Left ventricle myocardium inferior (tissue), 1 donor: ENCODE results near the gene CHD6. TPM values are rescaled to one million over a fixed set of nuclear protein-coding genes. Genes with fewer than 3 reads are reported as not detected.

Experiments
- DNase-seq: peaks from one replicate; pipeline ENCODE4 v3.0.0-alpha.2; 2020
- H3K27ac ChIP-seq: fragments of 200-600 bp; replicated peaks from 2 replicates; pipeline ENCODE4 v1.8.0; 2021
- H3K27me3 ChIP-seq: fragments of 200-600 bp; 2 replicates; pipeline ENCODE4 v1.8.0; 2021; ENCODE audit warnings: low read depth
- H3K36me3 ChIP-seq: fragments of 200-600 bp; 2 replicates; pipeline ENCODE4 v1.8.0; 2021
- H3K4me1 ChIP-seq: fragments of 200-600 bp; 2 replicates; pipeline ENCODE4 v1.8.0; 2021
- H3K4me3 ChIP-seq: fragments of 200-600 bp; 2 replicates; pipeline ENCODE4 v1.8.0; 2021; ENCODE audit warnings: mild to moderate bottlenecking, moderate library complexity
- H3K9me3 ChIP-seq: fragments of 200-600 bp; replicated peaks from 2 replicates; pipeline ENCODE4 v1.8.0; 2021
- intact Hi-C: fragments of 100-400 bp; cut with micrococcal nuclease; formaldehyde crosslinking; loops from one replicate; pipeline ENCODE4 v1.11.0; 2022
- total RNA-seq: library from RNA; stranded (reverse); fragmentation: NEBNext Ultra II Directional; extraction: Animal tissue kit (Norgen Biotek cat#: 25700); gene quantifications from one replicate; pipeline ENCODE4 v1.2.1, GENCODE V29; 2021
- TF ChIP-seq, protein P1 (sequence below): fragments of 200-600 bp; IDR thresholded peaks from 2 replicates; pipeline ENCODE4 v1.8.0; 2021; ENCODE audit warnings: antibody characterized with exemption, mild to moderate bottlenecking, borderline replicate concordance
- donor health status: DM: no; HTN: yes; CAD: no; lungs with severe emphysema.

CHD6 gene
- total RNA-seq, 1 donor from 2014 or later = 38.9 TPM

DNA sequence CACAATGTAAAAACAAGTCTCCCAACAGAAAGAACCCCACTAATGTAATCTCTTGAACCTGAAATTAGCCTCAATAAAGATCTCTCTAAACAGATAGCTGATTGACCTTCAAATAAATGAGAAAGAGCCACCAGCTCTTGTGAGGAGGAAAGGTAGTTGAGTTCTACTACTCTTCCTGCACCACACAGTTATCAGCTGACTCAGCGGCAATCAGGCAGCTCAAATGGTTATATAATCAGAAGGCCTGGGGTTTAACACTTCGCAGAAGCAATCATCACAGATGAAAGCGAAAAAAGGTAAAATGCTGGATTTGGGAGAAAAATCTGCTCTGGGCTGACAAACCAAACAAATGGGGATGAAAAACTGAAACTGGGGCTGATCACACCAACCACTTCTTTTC, 91.8 kb downstream of the CHD6 start:
- Histone ChIP-seq H3K36me3 (peaks cover under 1% of the 10 kb centered on the region), H3K27me3 (no peaks in the 10 kb centered on the region), H3K27ac (peak overlapping the region; percentile 32), H3K9me3 (no peaks in the 10 kb centered on the region), H3K4me3 (no peak overlapping the region), H3K4me1 (peaks cover 35% of the 10 kb centered on the region)
- intact Hi-C loops = loop anchor here (10.0 kb wide), 1 partner anchor 78 kb away; no protein-coding TSS in a partner anchor
- TF ChIP-seq, protein P1, sequence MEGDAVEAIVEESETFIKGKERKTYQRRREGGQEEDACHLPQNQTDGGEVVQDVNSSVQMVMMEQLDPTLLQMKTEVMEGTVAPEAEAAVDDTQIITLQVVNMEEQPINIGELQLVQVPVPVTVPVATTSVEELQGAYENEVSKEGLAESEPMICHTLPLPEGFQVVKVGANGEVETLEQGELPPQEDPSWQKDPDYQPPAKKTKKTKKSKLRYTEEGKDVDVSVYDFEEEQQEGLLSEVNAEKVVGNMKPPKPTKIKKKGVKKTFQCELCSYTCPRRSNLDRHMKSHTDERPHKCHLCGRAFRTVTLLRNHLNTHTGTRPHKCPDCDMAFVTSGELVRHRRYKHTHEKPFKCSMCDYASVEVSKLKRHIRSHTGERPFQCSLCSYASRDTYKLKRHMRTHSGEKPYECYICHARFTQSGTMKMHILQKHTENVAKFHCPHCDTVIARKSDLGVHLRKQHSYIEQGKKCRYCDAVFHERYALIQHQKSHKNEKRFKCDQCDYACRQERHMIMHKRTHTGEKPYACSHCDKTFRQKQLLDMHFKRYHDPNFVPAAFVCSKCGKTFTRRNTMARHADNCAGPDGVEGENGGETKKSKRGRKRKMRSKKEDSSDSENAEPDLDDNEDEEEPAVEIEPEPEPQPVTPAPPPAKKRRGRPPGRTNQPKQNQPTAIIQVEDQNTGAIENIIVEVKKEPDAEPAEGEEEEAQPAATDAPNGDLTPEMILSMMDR = no peak
- no peak for DNase-seq

DNA sequence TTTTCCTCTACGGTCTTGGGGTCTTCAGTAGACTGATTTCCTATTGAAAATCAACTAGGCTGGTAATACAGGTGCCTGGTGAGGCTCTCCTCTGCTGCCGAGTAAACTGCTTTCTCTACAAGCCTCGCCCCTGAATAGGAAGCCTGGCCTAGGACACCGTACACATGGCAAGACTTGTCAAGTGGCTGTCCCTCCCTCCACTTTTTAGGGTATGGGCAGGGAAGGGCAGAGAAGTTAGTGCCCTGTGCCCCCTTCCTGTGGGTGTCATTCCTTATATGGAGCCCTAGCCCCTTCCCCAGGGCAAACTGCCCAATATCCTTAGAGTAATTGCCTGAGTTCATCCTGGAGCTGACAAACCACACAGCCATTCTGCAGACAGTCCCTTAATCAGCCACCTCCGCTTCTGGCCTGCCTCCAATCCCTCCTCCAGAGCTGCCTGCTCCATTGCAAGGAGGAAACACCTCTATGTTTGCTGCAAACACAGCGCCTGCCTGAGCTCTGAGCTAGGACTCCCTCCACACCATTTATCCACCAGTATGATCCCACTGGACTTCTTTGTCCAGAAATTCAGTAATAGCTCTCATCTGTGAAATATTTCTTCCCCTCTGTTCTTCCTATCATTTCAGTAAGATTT, 93.1 kb downstream of the CHD6 start:
- Histone ChIP-seq H3K4me1 (peaks cover 31% of the 10 kb centered on the region), H3K36me3 (no peaks in the 10 kb centered on the region), H3K27ac (peak overlapping the region; percentile 32), H3K9me3 (no peaks in the 10 kb centered on the region), H3K4me3 (peak overlapping the region; percentile 34), H3K27me3 (no peaks in the 10 kb centered on the region)
- intact Hi-C loops = loop anchor here (10.0 kb wide), 1 partner anchor 80 kb away; no protein-coding TSS in a partner anchor
- TF ChIP-seq, protein P1 = no peak
- DNase-seq = peak; percentile 83

DNA sequence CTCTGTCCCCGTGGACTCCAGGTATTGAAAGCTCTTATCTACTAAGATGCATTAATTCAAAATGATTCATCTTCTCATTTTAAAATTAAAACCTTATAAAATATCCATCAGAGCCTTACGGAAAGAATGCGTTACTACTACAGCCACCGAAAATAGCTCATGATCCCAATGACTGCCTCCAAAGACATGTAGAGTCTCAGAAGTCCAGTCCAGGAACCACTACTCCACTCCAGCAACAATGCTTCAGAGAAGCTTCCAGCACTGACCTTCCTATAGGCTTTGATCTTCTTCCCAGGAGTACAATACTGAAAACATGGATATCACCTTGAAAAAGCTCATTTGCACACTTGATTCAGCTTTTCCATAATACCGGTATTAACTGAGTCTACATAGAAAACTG, 94.3 kb downstream of the CHD6 start:
- H3K36me3 ChIP-seq = no peaks in the 10 kb centered on the region
- no peak for DNase-seq
- no peaks in the 10 kb centered on the region for H3K9me3 ChIP-seq
- peaks cover 26% of the 10 kb centered on the region for H3K4me1 ChIP-seq
- TF ChIP-seq, protein P1 = no peak
- H3K27ac ChIP-seq = no peak overlapping the region
- no peak overlapping the region for H3K4me3 ChIP-seq
- no peaks in the 10 kb centered on the region for H3K27me3 ChIP-seq
- intact Hi-C loops = loop anchor here (10.0 kb wide), 1 partner anchor 81 kb away; no protein-coding TSS in a partner anchor

DNA sequence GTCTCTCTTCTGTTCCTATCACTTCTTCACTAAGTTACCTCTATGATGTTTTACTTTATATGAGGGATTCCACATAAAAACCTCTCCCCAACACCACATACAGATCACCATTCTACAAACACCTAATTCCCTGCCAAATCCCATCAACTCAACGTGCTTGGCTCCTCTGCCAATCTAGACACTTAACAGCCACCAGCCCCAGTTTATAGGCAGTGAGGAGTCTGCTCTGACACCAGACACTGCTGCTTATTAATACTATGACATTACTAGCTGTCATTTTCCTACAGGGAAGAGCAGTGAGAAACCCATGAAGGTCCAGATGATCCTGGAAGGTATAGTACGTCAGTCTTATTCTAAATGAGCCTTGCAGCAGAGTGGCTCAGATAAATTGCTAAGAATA, 104.3 kb downstream of the CHD6 start:
- TF ChIP-seq, protein P1 = no peak
- Histone ChIP-seq H3K4me3 (no peak overlapping the region), H3K27ac (peak overlapping the region; percentile 9), H3K4me1 (peaks cover 64% of the 10 kb centered on the region), H3K36me3 (peaks cover 7% of the 10 kb centered on the region), H3K27me3 (no peaks in the 10 kb centered on the region), H3K9me3 (no peaks in the 10 kb centered on the region)
- no peak for DNase-seq
- intact Hi-C loops = loop anchor here (10.0 kb wide), 1 partner anchor 181 kb away; no protein-coding TSS in a partner anchor

DNA sequence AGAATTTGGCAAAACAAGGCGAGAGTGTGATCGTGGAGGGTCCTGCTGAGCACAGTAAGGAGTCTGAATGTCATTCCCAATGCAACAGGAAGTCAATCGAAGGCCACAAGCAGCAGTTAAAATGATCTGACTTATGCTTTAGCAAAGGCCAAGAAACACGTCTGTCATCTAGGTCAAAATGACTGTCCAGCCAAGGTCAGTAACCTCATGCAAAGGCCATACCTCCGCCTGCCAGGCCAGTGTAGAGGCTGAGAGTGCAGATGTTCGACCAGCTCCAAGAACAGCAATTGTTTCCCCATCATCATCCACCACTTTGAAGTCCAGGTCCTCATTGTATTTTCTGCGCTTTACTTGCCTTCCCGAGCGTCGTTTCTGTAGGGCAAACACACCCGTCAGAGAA, 105.6 kb downstream of the CHD6 start:
- no peak overlapping the region for H3K27ac ChIP-seq
- DNase-seq = no peak
- H3K4me3 ChIP-seq = no peak overlapping the region
- no peaks in the 10 kb centered on the region for H3K27me3 ChIP-seq
- TF ChIP-seq, protein P1 = no peak
- peaks cover 76% of the 10 kb centered on the region for H3K4me1 ChIP-seq
- no peaks in the 10 kb centered on the region for H3K9me3 ChIP-seq
- intact Hi-C loops = loop anchor here (10.0 kb wide), 1 partner anchor 182 kb away; no protein-coding TSS in a partner anchor
- peaks cover 7% of the 10 kb centered on the region for H3K36me3 ChIP-seq
